Fibroblast of lung (primary cell): ENCODE results near the gene CMTM3. TPM values are rescaled to one million over a fixed set of nuclear protein-coding genes. Genes with fewer than 3 reads are reported as not detected.
"Not testable (repeated sequence)": the region's sequence is repeated elsewhere in the genome, so short reads cannot be mapped to it uniquely, and the experiment has no call there.

Source experiments
- DNase-seq, 2 donors: peaks; one replicate each; pipeline versions ENCODE4 v3.0.0 to v3.0.0-alpha.2; 2010; ENCODE audit warnings: low read depth in 2 of 2
- H2AFZ ChIP-seq: 2 replicates; pipeline ENCODE4 v1.5.1; 2012; ENCODE audit warnings: low read length, control low read depth, inconsistent platforms
- H3K27ac ChIP-seq: 2 replicates; pipeline ENCODE4 v1.5.1; 2011; ENCODE audit warnings: low read length, control low read depth; ENCODE audit not compliant: insufficient read depth
- H3K27me3 ChIP-seq: 2 replicates; pipeline ENCODE4 v1.5.1; 2011; ENCODE audit warnings: mild to moderate bottlenecking, low read length; ENCODE audit not compliant: control insufficient read depth, insufficient read depth
- H3K36me3 ChIP-seq: 2 replicates; pipeline ENCODE4 v1.5.1; 2011; ENCODE audit warnings: low read length; ENCODE audit not compliant: control insufficient read depth, insufficient read depth
- H3K4me1 ChIP-seq: 2 replicates; pipeline ENCODE4 v1.5.1; 2011; ENCODE audit warnings: low read length; ENCODE audit not compliant: control insufficient read depth, insufficient read depth; ENCODE audit errors: extremely low read depth
- H3K4me2 ChIP-seq: 2 replicates; pipeline ENCODE4 v1.5.1; 2011; ENCODE audit warnings: low read length, control low read depth; ENCODE audit not compliant: insufficient read depth; ENCODE audit errors: extremely low read depth
- H3K4me3 ChIP-seq, 4 experiments: fragments of 200-600 bp in 1 of 4; sonication (generic) in 1 of 4; replicated peaks in 1 of 4; 2 replicates each; pipeline ENCODE4 v1.5.1; 2011 to 2016; ENCODE audit warnings: low read length in 4 of 4, low read depth in 3 of 4, mild to moderate bottlenecking in 3 of 4, control low read depth in 2 of 4, inconsistent platforms in 1 of 4, mixed read lengths in 1 of 4; ENCODE audit not compliant: insufficient read depth in 1 of 4; ENCODE audit errors: control extremely low read depth in 1 of 4
- H3K79me2 ChIP-seq: 2 replicates; pipeline ENCODE4 v1.5.1; 2012; ENCODE audit warnings: mild to moderate bottlenecking, low read length, inconsistent platforms; ENCODE audit not compliant: control insufficient read depth, insufficient read depth
- H3K9ac ChIP-seq: 2 replicates; pipeline ENCODE4 v1.5.1; 2011; ENCODE audit warnings: mild to moderate bottlenecking, low read length, control low read depth; ENCODE audit not compliant: insufficient read depth
- H3K9me3 ChIP-seq: 2 replicates; pipeline ENCODE4 v1.5.1; 2012; ENCODE audit warnings: low read depth, low read length; ENCODE audit not compliant: control insufficient read depth, insufficient read depth
- H4K20me1 ChIP-seq: 2 replicates; pipeline ENCODE4 v1.5.1; 2011; ENCODE audit warnings: low read length; ENCODE audit not compliant: control insufficient read depth, insufficient read depth; ENCODE audit errors: extremely low read depth
- CTCF ChIP-seq, 2 donors: IDR thresholded peaks in 1 of 2; conservative IDR thresholded peaks in 1 of 2; 1 replicate in 1 of 2; 2 replicates in 1 of 2; pipeline ENCODE4 v1.5.1; 2011 to 2012; ENCODE audit warnings: low read length in 2 of 2, control low read depth in 1 of 2, inconsistent platforms in 1 of 2, low read depth in 1 of 2, mild to moderate bottlenecking in 1 of 2
- EZH2 ChIP-seq: IDR thresholded peaks from 2 replicates; pipeline ENCODE4 v1.5.1; 2012; ENCODE audit warnings: low read length, control low read depth, mild to moderate bottlenecking; ENCODE audit errors: missing control alignments
- polyA plus RNA-seq, 2 donors: library from polyadenylated mRNA; depleted of rRNA in 1 of 2; stranded (reverse) in 1 of 2; unstranded in 1 of 2; fragments of >200 nt; gene quantifications; 2 replicates each; pipeline ENCODE4 v1.2.1, GENCODE V29; 2011 to 2012; ENCODE audit warnings: missing spikeins in 1 of 2
- total RNA-seq: library from RNA; depleted of rRNA; stranded (reverse); fragments of >200 nt; gene quantifications from 2 replicates; pipeline ENCODE4 v1.2.1, GENCODE V29; 2014

Gene CMTM3
- total and polyA plus RNA-seq, 2 donors (not counting 1 experiment from before 2014, with no cell fraction given), result 10.1 to 18.6 TPM

GRCh38 chr16:66621973-66622372 is 17.5 kb downstream of the CMTM3 start:
- Histone ChIP-seq H3K36me3 (no peaks in the 10 kb centered on the region), H2AFZ (no peak overlapping the region), H3K27ac (no peak overlapping the region), H3K9ac (no peak overlapping the region), H3K4me2 (no peak overlapping the region), H4K20me1 (no peaks in the 10 kb centered on the region), H3K4me1 (peaks cover 24% of the 10 kb centered on the region), H3K4me3 (no peak overlapping the region), H3K9me3 (no peaks in the 10 kb centered on the region), H3K79me2 (no peaks in the 10 kb centered on the region), H3K27me3 (no peaks in the 10 kb centered on the region)
- DNase-seq, result no peak
- TF ChIP-seq CTCF (conservative IDR thresholded peaks at IDR 0.05 in 1 of 2, IDR thresholded peaks at IDR 0.05 in 1 of 2; ENCODE audit: low read depth in 1 of 2, low read length in 2 of 2) (no peak), EZH2 (no peak)

- Histone ChIP-seq H3K9ac (no peak overlapping the region), H3K36me3 (no peaks in the 10 kb centered on the region), H3K79me2 (no peaks in the 10 kb centered on the region), H2AFZ (no peak overlapping the region), H3K4me2 (no peak overlapping the region), H4K20me1 (no peaks in the 10 kb centered on the region), H3K27ac (no peak overlapping the region), H3K4me3 (no peak overlapping the region), H3K27me3 (no peaks in the 10 kb centered on the region), H3K4me1 (peaks cover 19% of the 10 kb centered on the region), H3K9me3 (no peaks in the 10 kb centered on the region)
- TF ChIP-seq EZH2, result no peak
- peak in 1 of 2 donors; percentile 31 for DNase-seq
Measured at GRCh38 chr16:66622863-66623262, 18.4 kb downstream of the CMTM3 start.

GRCh38 chr16:66623755-66624154 is 19.3 kb downstream of the CMTM3 start:
- Histone ChIP-seq H4K20me1 (no peaks in the 10 kb centered on the region), H3K9ac (no peak overlapping the region), H3K4me3 (no peak overlapping the region), H3K27ac (no peak overlapping the region), H3K4me2 (no peak overlapping the region), H3K4me1 (peaks cover 11% of the 10 kb centered on the region), H3K27me3 (no peaks in the 10 kb centered on the region), H3K36me3 (no peaks in the 10 kb centered on the region), H3K79me2 (no peaks in the 10 kb centered on the region), H2AFZ (no peak overlapping the region), H3K9me3 (no peaks in the 10 kb centered on the region)
- no peak for DNase-seq
- no peak for TF ChIP-seq EZH2
- TF ChIP-seq CTCF (conservative IDR thresholded peaks at IDR 0.05 in 1 of 2, IDR thresholded peaks at IDR 0.05 in 1 of 2; ENCODE audit: low read depth in 1 of 2, low read length in 2 of 2), result no peak

GRCh38 chr16:66627611-66628378 is 23.3 kb downstream of the CMTM3 start:
- not testable (repeated sequence) for H3K4me1 ChIP-seq, H3K27me3 ChIP-seq, H4K20me1 ChIP-seq, H3K27ac ChIP-seq, DNase-seq, H3K79me2 ChIP-seq, H3K4me3 ChIP-seq, H2AFZ ChIP-seq, H3K4me2 ChIP-seq, H3K9ac ChIP-seq, H3K9me3 ChIP-seq, H3K36me3 ChIP-seq
